ENCODE results near the gene PKNOX2.

Gene PKNOX2

GRCh38 chr11:125174686-125175085 lies 10.1 kb downstream of the PKNOX2 start:
- no peak for DNase-seq

GRCh38 chr11:125175166-125175565 lies 10.6 kb downstream of the PKNOX2 start:
- DNase-seq = no peak

- no peak for DNase-seq
These were observed 11.5 kb downstream of the PKNOX2 start for GRCh38 chr11:125175896-125176575.

- DNase-seq = no peak
These were observed 12.3 kb downstream of the PKNOX2 start for GRCh38 chr11:125176866-125177265.

DNA sequence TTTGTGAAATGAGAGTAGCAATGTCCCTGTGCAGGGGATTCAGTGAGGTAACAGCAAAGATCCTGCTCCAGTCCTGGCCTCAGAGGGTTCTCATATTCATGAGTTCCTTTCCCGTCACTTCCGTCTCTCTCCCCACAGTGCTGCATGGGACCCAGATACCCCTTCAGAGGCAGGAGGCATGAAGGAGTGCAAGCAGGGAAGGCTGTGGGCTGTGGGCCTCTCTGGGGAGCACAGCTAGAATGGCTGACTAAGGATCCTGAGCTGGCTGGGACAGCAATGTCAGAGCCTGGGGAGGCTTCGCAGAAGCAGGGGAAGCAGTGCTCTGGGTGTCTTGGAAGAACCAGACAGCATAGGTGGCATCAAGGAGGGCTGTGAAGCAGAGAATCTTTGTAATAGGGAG lies 13.0 kb downstream of the PKNOX2 start:
- DNase-seq = no peak

DNA sequence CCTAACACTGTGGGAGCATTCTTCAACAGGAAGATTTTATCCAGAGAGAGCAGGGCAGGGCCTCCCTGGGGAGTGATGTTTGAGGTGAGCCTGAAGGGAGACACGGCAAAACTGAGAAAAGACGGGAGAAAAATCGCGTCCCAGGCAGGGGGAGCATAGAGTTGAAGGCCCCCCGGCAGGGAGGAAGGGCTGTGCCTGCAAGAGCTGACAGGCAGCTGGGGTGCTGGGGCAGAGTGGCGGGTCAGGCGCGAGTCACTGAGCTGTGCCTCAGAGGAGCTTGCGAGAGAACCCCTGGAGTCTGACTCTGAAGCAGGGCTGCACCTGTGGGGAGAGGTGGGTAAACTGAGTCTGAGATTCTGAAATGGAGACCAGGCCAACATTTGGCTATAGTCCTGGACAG lies 14.8 kb downstream of the PKNOX2 start:
- no peak for DNase-seq

- no peak for DNase-seq
These were observed 15.3 kb downstream of the PKNOX2 start for GRCh38 chr11:125179895-125180294.

DNA sequence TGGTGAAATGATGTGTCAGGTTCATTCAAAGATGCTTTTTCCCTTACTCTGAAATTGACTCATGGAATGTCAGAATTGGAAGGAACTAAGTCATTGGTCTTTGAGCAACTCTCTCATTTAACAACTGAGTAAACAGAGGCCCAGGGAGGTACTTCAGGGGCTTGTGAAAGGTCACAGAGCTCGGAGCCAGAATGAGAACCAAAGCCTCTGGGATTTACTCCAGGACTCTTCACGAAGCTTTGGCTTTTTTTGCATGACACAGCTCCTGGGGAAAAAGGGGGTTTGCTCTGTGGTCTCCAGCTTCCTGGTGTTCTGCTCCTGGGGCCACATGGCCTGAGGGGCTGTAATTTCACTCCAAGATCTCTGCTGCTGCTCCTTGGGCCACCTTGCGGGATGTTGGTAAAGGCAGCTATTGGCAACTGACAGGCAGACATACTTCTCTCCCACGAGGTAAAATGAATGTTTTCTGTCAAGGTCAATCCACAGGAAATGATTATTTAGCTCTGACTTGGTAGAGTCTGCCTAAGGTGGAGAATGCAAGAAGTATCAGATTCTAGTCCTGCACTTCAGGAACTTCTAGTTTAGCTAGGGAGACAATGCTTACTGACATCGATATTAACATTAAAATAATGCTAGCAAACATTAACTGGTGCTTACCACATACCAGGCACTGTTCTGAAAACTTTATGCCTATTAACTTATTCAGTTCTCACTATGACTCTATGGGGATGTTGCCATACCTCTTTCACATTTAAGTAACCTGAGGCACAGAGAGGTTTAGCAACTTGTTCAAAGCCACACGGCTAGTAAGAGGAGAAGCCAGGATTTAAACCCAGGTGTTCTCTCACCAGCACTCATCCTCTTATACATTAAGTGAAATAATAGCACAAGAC lies 16.1 kb downstream of the PKNOX2 start:
- no peak for DNase-seq

DNA sequence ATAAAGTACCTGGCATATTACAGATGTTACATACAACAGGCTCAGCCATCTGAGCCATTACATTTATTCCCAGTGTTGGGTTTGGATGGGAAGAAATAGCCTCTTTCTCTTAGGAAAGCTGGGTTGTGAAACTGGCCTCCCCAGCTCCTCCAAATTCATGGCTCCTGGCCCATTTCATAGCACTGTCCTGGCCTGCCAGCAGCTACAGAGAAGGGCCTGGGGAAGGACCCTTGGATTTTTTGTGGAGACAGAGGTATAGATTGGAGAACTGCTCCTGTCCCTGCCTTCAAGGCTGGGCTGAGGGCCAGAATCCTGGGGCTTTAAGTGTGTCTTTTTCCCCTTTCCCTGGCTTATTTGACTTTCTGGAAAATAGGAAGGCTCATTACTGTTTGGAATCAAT lies 18.0 kb downstream of the PKNOX2 start:
- no peak for DNase-seq

DNA sequence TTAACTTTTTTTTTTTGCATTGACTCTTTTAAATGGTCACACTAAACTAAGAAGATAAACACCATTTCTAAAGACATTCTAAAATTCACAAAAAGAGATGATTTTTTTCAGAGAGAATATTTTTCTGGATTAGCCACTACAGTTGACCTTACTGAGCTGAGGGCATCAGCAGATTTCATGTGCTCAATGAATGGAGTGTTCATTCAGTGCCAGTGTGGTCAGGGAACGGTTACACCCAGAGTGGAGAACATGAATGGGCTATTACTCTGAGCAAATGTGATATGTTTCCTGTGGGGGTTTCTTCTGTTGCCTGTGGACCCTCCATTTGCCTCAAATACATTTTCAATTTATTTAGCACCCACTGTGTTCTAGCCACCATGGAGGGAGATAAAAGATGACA lies 19.1 kb downstream of the PKNOX2 start:
- DNase-seq = no peak

- DNase-seq = no peak
These were observed 23.5 kb downstream of the PKNOX2 start for GRCh38 chr11:125188021-125188420.

- no peak for DNase-seq
These were observed 26.0 kb downstream of the PKNOX2 start for GRCh38 chr11:125190566-125190965.

DNA sequence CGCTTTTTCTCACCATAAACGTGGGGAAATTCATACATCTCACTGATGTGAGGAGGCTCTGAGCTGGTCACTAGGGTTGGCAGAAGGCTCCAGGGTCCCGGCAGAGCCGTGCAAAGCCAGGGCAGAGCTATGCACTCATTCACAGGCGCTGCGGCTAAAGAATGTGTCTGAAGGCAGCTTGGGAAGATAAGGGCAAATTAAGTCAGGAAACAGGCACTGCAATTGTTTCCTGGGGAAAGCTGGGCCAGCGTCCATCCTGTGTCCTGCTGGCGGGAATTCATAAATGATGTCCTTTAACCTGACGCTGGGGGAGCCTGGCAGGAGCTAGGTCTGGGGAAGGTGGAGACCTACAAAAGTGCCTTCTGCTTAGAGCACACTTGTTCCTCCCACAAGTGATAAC lies 27.6 kb downstream of the PKNOX2 start:
- DNase-seq = no peak

GRCh38 chr11:125192717-125193415 lies 28.3 kb downstream of the PKNOX2 start:
- no peak for DNase-seq

GRCh38 chr11:125193416-125193726 lies 28.8 kb downstream of the PKNOX2 start:
- DNase-seq = no peak

GRCh38 chr11:125193841-125194240 lies 29.3 kb downstream of the PKNOX2 start:
- no peak for DNase-seq

- no peak for DNase-seq
These were observed 35.4 kb downstream of the PKNOX2 start for GRCh38 chr11:125199915-125200314.

- no peak for DNase-seq
These were observed 35.9 kb downstream of the PKNOX2 start for GRCh38 chr11:125200441-125200840.

GRCh38 chr11:125201525-125202141 lies 37.1 kb downstream of the PKNOX2 start:
- DNase-seq = no peak

- DNase-seq = no peak
These were observed 37.9 kb downstream of the PKNOX2 start for GRCh38 chr11:125202362-125202880.

- DNase-seq = no peak
These were observed 38.4 kb downstream of the PKNOX2 start for GRCh38 chr11:125202977-125203376.

DNA sequence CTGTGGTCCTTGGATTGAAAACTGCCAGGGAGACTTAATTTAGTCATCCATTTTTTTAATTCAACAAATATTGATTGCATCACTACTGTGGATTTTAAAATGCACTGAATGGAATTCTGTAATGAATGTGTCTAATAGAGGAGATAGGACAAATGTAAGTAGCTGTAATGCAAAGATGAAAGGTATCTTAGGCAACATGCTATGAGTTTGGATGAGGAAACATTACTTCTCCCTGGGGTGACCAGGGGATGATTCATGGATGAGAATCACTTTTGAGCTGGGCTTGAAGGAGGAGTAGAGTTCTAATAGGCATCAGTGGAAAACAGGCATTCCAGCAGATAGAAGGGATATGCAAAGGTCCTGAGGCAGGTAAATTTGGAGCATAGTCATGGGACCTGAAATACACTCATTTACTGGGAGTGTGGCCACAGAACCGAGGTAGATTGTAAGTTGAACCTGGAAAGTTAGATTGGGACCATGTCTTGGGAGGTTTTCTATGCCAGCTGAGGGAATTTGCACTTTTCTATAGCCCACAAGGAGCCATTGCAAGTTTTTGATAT lies 43.4 kb downstream of the PKNOX2 start:
- no peak for DNase-seq

DNA sequence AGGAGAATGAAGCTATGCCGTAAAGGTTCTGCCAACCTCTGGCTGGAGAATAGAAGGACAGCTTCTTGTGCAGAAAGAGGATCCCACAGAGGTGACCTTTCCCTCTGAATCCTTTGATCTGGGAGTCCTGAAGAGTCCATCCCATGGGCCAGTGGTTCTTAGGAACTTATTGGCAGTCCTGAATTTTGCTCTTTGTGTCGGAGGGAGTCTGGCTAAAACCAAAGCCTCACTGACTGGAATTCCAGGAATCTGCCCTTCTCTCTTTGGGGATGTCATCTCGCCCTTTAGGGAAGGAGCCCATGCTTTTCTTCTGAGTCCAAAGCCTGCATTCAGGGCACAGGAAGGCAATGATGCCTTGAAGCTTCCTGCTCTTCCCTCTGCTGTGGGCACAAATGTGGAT lies 45.5 kb downstream of the PKNOX2 start:
- DNase-seq = no peak
